HEK293 (cell line): ENCODE data around the gene FAM219B.
A peak's percentile ranks its signal among the peaks of the same experiment; 100 is the strongest.
"Not testable (repeated sequence)": the region's sequence is repeated elsewhere in the genome, so short reads cannot be mapped to it uniquely, and the experiment has no call there.

Experiments
- CTCF ChIA-PET: fragments of 350-600 bp; formaldehyde crosslinking; extraction: SDS; loops from one replicate; lab custom pipeline; 2021; ENCODE audit warnings: antibody characterized with exemption; lab: Yijun Ruan, JAX
- POLR2A ChIA-PET: fragments of 300-600 bp; formaldehyde crosslinking; extraction: SDS; loops from one replicate; lab custom pipeline; 2020; ENCODE audit warnings: antibody characterized with exemption, inconsistent platforms; lab: Yijun Ruan, JAX
- H3K27ac ChIP-seq: fragments of 200-500 bp; sonication (Bioruptor generic); 2 replicates; pipeline ENCODE4 v1.5.1; 2014; ENCODE audit warnings: low read depth, low read length, control low read depth, inconsistent platforms; ENCODE audit errors: extremely low read depth
- H3K36me3 ChIP-seq, 2 experiments: fragments of 200-500 bp in 1 of 2; sonication (Bioruptor generic) in 1 of 2; 1 replicate in 1 of 2; 2 replicates in 1 of 2; pipeline ENCODE4 v1.5.1; 2014 to 2017; ENCODE audit warnings: inconsistent platforms in 2 of 2, low read length in 2 of 2; ENCODE audit not compliant: control insufficient read depth in 2 of 2, insufficient read depth in 1 of 2
- H3K4me1 ChIP-seq: fragments of 200-500 bp; sonication (Bioruptor generic); 2 replicates; pipeline ENCODE4 v1.5.1; 2014; ENCODE audit warnings: mild to moderate bottlenecking, low read length, inconsistent platforms; ENCODE audit not compliant: control insufficient read depth, insufficient read depth
- H3K4me3 ChIP-seq: 2 replicates; pipeline ENCODE4 v1.5.1; 2011; ENCODE audit warnings: low read depth, mild to moderate bottlenecking, control low read depth, low read length, moderate library complexity
- H3K9me3 ChIP-seq: fragments of 200-500 bp; sonication (Bioruptor generic); 2 replicates; pipeline ENCODE4 v1.5.1; 2014; ENCODE audit warnings: low read depth, low read length, inconsistent platforms; ENCODE audit not compliant: control insufficient read depth, insufficient read depth
- HOXA7 ChIP-seq: sonication (generic); formaldehyde crosslinking; IDR thresholded peaks from 2 replicates; pipeline ENCODE4 v1.8.1; 2022; ENCODE audit warnings: missing genetic modification reagents, borderline replicate concordance
- KLF1 ChIP-seq: fragments of 450-650 bp; formaldehyde crosslinking; IDR thresholded peaks from 2 replicates; pipeline ENCODE4 v1.5.1; 2016; ENCODE audit warnings: missing biosample characterization, missing genetic modification characterization
- PBX3 ChIP-seq: sonication (generic); formaldehyde crosslinking; IDR thresholded peaks from 2 replicates; pipeline ENCODE4 v1.8.1; 2022; ENCODE audit warnings: mild to moderate bottlenecking, moderate library complexity, missing genetic modification reagents
- PRDM10 ChIP-seq: fragments of 450-650 bp; formaldehyde crosslinking; IDR thresholded peaks from 2 replicates; pipeline ENCODE4 v1.5.1; 2016; ENCODE audit warnings: missing biosample characterization, missing genetic modification characterization
- SCRT2 ChIP-seq: fragments of 450-650 bp; formaldehyde crosslinking; IDR thresholded peaks from 2 replicates; pipeline ENCODE4 v1.5.1; 2016; ENCODE audit warnings: missing biosample characterization, missing genetic modification characterization
- ZNF10 ChIP-seq: fragments of 450-650 bp; formaldehyde crosslinking; IDR thresholded peaks from 2 replicates; pipeline ENCODE4 v1.5.1; 2017; ENCODE audit warnings: missing biosample characterization, missing genetic modification characterization
- ZNF121 ChIP-seq: fragments of 450-650 bp; formaldehyde crosslinking; IDR thresholded peaks from 2 replicates; pipeline ENCODE4 v1.5.1; 2016; ENCODE audit warnings: missing biosample characterization, missing genetic modification characterization
- ZNF211 ChIP-seq: fragments of 450-650 bp; formaldehyde crosslinking; IDR thresholded peaks from 2 replicates; pipeline ENCODE4 v1.5.1; 2016; ENCODE audit warnings: low read depth, missing biosample characterization, missing genetic modification characterization
- ZNF23 ChIP-seq: fragments of 450-650 bp; formaldehyde crosslinking; IDR thresholded peaks from 2 replicates; pipeline ENCODE4 v1.5.1; 2016; ENCODE audit warnings: missing biosample characterization, missing genetic modification characterization, borderline replicate concordance
- ZNF362 ChIP-seq: fragments of 450-650 bp; formaldehyde crosslinking; IDR thresholded peaks from 2 replicates; pipeline ENCODE4 v1.5.1; 2016; ENCODE audit warnings: missing biosample characterization, missing genetic modification characterization
- ZNF664 ChIP-seq: fragments of 450-650 bp; formaldehyde crosslinking; IDR thresholded peaks from 2 replicates; pipeline ENCODE4 v1.5.1; 2016; ENCODE audit warnings: missing biosample characterization, missing genetic modification characterization
- TF ChIP-seq, protein P1 (sequence below): fragments of 450-650 bp; formaldehyde crosslinking; IDR thresholded peaks from 2 replicates; pipeline ENCODE4 v1.5.1; 2017; ENCODE audit warnings: missing biosample characterization, missing genetic modification characterization
- TF ChIP-seq, protein P2 (sequence below): fragments of 450-650 bp; formaldehyde crosslinking; IDR thresholded peaks from 2 replicates; pipeline ENCODE4 v1.5.1; 2016; ENCODE audit warnings: missing biosample characterization, missing genetic modification characterization

The FAM219B gene

GRCh38 chr15:74894383-74894782 lies 12.3 kb downstream of the FAM219B start:
- H3K4me3 ChIP-seq, H3K27ac ChIP-seq: not testable (repeated sequence)
- POLR2A ChIA-PET: interaction anchor here (0.5 to 1.5 kb wide), 7 partner anchors 12 to 1782 kb away, joined by 3 to 8 read pairs (median 4); partner anchors contain the start of gene FAM219B
- TF ChIP-seq ZNF121 (tag by site-specific recombination) (peak; percentile 94), ZNF362 (tag by site-specific recombination) (peak; percentile 41; the same call in 1 of the 2 replicates)
- TF ChIP-seq, all 188 proteins: peak for 2; not testable (repeated sequence) for 186
- H3K9me3 ChIP-seq, H3K4me1 ChIP-seq: not testable (repeated sequence)
- H3K36me3 ChIP-seq: peaks cover 25 to 66% of the 10 kb centered on the region in 2 experiments; a peak in 2 of 3 replicates
- CTCF ChIA-PET: interaction anchor here (0.6 to 7.7 kb wide), 5 partner anchors 8 to 1164 kb away, joined by 3 to 57 read pairs (median 5); no protein-coding TSS in a partner anchor

DNA sequence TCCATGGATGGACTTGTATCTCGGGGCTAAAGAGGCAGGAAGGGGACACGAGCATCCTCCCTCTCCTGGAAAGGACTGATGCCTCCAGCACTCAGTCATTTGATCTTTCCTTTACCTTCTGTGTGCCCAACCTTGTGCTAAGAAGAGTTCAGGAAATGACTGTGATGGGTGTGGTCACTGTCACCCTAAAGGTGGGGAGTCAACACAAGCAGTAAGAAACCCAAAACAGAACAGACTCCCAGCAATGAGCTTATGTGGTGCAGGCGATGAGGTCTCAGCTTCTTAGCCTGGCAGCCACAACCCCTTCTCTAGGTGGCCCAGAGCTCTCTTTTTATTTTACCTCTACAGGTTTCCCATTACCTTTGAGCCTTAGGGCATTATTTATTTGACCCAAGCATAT lies 13.0 kb downstream of the FAM219B start:
- H3K36me3 ChIP-seq: peaks cover 23 to 59% of the 10 kb centered on the region in 2 experiments; a peak in 2 of 3 replicates

DNA sequence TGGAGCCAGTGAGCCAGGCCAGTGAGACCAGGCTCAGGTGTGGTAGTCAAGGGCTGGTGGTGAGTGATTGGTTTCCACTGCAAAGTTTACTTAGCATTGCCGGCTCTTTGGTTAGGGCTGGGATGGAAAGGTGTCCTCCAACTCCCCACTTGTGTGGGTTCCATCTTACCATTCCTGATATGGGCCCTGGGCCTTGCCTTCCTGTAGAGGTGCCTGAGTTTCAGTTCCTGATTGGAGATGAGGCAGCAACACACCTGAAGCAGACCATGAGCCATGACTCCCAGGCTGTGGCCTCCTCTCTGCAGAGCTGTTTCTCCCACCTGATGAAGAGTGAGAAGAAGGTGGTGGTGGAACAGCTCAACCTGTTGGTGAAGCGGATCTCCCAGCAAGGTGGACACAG lies 13.7 kb downstream of the FAM219B start:
- H3K9me3 ChIP-seq: no peaks in the 10 kb centered on the region
- TF ChIP-seq PBX3 (CRISPR knock-in tag) (no peak), SCRT2 (tag by site-specific recombination) (peak; percentile 85; the same call in 1 of the 2 replicates)
- ChIA-PET POLR2A (interaction anchor here (0.6 to 1.9 kb wide), 5 partner anchors 9 to 210 kb away, joined by 4 to 5 read pairs (median 4); partner anchors contain the start of gene ULK3), CTCF (interaction anchor here (1.1 to 7.7 kb wide), 2 partner anchors 10 to 17 kb away, joined by 3 to 57 read pairs; no protein-coding TSS in a partner anchor)
- H3K4me3 ChIP-seq: no peak overlapping the region
- H3K4me1 ChIP-seq: peaks cover 4% of the 10 kb centered on the region; the same call in 1 of the 2 replicates
- H3K27ac ChIP-seq: no peak overlapping the region
- H3K36me3 ChIP-seq: peaks cover 21 to 55% of the 10 kb centered on the region in 2 experiments; a peak in 2 of 3 replicates

More for the DNA sequence above, 13.0 kb downstream of the FAM219B start:
- TF ChIP-seq KLF1: peak; percentile 47
- TF ChIP-seq, protein P1, sequence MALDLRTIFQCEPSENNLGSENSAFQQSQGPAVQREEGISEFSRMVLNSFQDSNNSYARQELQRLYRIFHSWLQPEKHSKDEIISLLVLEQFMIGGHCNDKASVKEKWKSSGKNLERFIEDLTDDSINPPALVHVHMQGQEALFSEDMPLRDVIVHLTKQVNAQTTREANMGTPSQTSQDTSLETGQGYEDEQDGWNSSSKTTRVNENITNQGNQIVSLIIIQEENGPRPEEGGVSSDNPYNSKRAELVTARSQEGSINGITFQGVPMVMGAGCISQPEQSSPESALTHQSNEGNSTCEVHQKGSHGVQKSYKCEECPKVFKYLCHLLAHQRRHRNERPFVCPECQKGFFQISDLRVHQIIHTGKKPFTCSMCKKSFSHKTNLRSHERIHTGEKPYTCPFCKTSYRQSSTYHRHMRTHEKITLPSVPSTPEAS (tag by site-specific recombination): peak; percentile 88
- TF ChIP-seq ZNF664 (tag by site-specific recombination): no peak
- no peak for TF ChIP-seq ZNF211 (tag by site-specific recombination)
- TF ChIP-seq HOXA7 (CRISPR knock-in tag): no peak
- TF ChIP-seq, all 188 proteins: peak for 2
- no peak overlapping the region for H3K27ac ChIP-seq
- CTCF ChIA-PET: interaction anchor here (0.5 to 7.7 kb wide), 4 partner anchors 9 to 98 kb away, joined by 3 to 57 read pairs (median 4); no protein-coding TSS in a partner anchor
- POLR2A ChIA-PET: interaction anchor here (1.2 to 1.9 kb wide), 5 partner anchors 8 to 51 kb away, joined by 4 to 8 read pairs (median 4); partner anchors contain the start of genes FAM219B and ULK3
- no peaks in the 10 kb centered on the region for H3K9me3 ChIP-seq
- H3K4me1 ChIP-seq: peaks cover 4% of the 10 kb centered on the region; the same call in 1 of the 2 replicates
- no peak overlapping the region for H3K4me3 ChIP-seq

GRCh38 chr15:74892313-74892712 lies 14.3 kb downstream of the FAM219B start:
- ChIA-PET CTCF (interaction anchor here (0.7 to 7.7 kb wide), 2 partner anchors 10 to 92 kb away, joined by 3 to 57 read pairs; no protein-coding TSS in a partner anchor), POLR2A (interaction anchor here (1.1 to 1.9 kb wide), 5 partner anchors 9 to 50 kb away, joined by 4 to 5 read pairs (median 4); partner anchors contain the start of genes FAM219B and ULK3)
- Histone ChIP-seq H3K36me3 (peaks cover 21 to 49% of the 10 kb centered on the region in 2 experiments; a peak in 2 of 3 replicates), H3K9me3 (no peaks in the 10 kb centered on the region), H3K4me3 (no peak overlapping the region), H3K4me1 (peaks cover 4% of the 10 kb centered on the region; the same call in 1 of the 2 replicates), H3K27ac (no peak overlapping the region)
- TF ChIP-seq PRDM10 (tag by site-specific recombination): peak; percentile 28; the same call in 1 of the 2 replicates
- TF ChIP-seq ZNF23 (tag by site-specific recombination): no peak
- TF ChIP-seq, protein P2, sequence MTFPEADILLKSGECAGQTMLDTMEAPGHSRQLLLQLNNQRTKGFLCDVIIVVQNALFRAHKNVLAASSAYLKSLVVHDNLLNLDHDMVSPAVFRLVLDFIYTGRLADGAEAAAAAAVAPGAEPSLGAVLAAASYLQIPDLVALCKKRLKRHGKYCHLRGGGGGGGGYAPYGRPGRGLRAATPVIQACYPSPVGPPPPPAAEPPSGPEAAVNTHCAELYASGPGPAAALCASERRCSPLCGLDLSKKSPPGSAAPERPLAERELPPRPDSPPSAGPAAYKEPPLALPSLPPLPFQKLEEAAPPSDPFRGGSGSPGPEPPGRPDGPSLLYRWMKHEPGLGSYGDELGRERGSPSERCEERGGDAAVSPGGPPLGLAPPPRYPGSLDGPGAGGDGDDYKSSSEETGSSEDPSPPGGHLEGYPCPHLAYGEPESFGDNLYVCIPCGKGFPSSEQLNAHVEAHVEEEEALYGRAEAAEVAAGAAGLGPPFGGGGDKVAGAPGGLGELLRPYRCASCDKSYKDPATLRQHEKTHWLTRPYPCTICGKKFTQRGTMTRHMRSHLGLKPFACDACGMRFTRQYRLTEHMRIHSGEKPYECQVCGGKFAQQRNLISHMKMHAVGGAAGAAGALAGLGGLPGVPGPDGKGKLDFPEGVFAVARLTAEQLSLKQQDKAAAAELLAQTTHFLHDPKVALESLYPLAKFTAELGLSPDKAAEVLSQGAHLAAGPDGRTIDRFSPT: peak; percentile 69
- TF ChIP-seq ZNF10: no peak
